ENCODE data around the gene ITFG1.
"Not testable (repeated sequence)": the region's sequence is repeated elsewhere in the genome, so short reads cannot be mapped to it uniquely, and the experiment has no call there.

Gene ITFG1

GRCh38 chr16:47424846-47425245 is 36.0 kb downstream of the ITFG1 start:
- FAIRE-seq (no peak), DNase-seq (ENCODE audit: low spot score) (no peak)

- FAIRE-seq (no peak), DNase-seq (ENCODE audit: low spot score) (no peak)
These were observed 44.0 kb downstream of the ITFG1 start for GRCh38 chr16:47416869-47417268.

- FAIRE-seq: no peak
- DNase-seq (ENCODE audit: low spot score): no peak
These were observed 47.8 kb downstream of the ITFG1 start for GRCh38 chr16:47413041-47413440.

GRCh38 chr16:47408491-47408890 is 52.4 kb downstream of the ITFG1 start:
- DNase-seq (ENCODE audit: low spot score) (no peak), FAIRE-seq (no peak)

- FAIRE-seq: no peak
These were observed 64.9 kb downstream of the ITFG1 start for GRCh38 chr16:47395733-47396498.

GRCh38 chr16:47392081-47392480 is 68.8 kb downstream of the ITFG1 start:
- FAIRE-seq: peak; percentile 44

More at GRCh38 chr16:47395733-47396498, 64.9 kb downstream of the ITFG1 start:
- DNase-seq (ENCODE audit: low spot score): no peak

GRCh38 chr16:47388705-47389104 is 72.2 kb downstream of the ITFG1 start:
- FAIRE-seq: no peak
- no peak for DNase-seq (ENCODE audit: low spot score)

More at GRCh38 chr16:47392081-47392480, 68.8 kb downstream of the ITFG1 start:
- DNase-seq (ENCODE audit: low spot score): peak; percentile 54

- no peak for FAIRE-seq
- no peak for DNase-seq (ENCODE audit: low spot score)
These were observed 73.7 kb downstream of the ITFG1 start for GRCh38 chr16:47387026-47387734.

- DNase-seq (ENCODE audit: low spot score): no peak
- FAIRE-seq: no peak
These were observed 74.6 kb downstream of the ITFG1 start for GRCh38 chr16:47386201-47386718.

GRCh38 chr16:47382362-47382761 is 78.5 kb downstream of the ITFG1 start:
- no peak for FAIRE-seq
- no peak for DNase-seq (ENCODE audit: low spot score)

- DNase-seq (ENCODE audit: low spot score) (no peak), FAIRE-seq (no peak)
These were observed 83.7 kb downstream of the ITFG1 start for GRCh38 chr16:47377154-47377553.

- FAIRE-seq (no peak), DNase-seq (ENCODE audit: low spot score) (no peak)
These were observed 85.4 kb downstream of the ITFG1 start for GRCh38 chr16:47375423-47375822.

GRCh38 chr16:47374629-47375028 is 86.2 kb downstream of the ITFG1 start:
- no peak for FAIRE-seq
- DNase-seq (ENCODE audit: low spot score): no peak

GRCh38 chr16:47371271-47372014 is 89.4 kb downstream of the ITFG1 start:
- FAIRE-seq: no peak
- peak; percentile 48 for DNase-seq (ENCODE audit: low spot score)

- FAIRE-seq (no peak), DNase-seq (ENCODE audit: low spot score) (no peak)
These were observed 90.3 kb downstream of the ITFG1 start for GRCh38 chr16:47370536-47370935.

GRCh38 chr16:47366228-47366627 is 94.6 kb downstream of the ITFG1 start:
- DNase-seq (ENCODE audit: low spot score) (no peak), FAIRE-seq (no peak)

- no peak for DNase-seq (ENCODE audit: low spot score)
- FAIRE-seq: no peak
These were observed 97.1 kb downstream of the ITFG1 start for GRCh38 chr16:47363761-47364160.

- FAIRE-seq: no peak
- DNase-seq (ENCODE audit: low spot score): no peak
These were observed 101.4 kb downstream of the ITFG1 start for GRCh38 chr16:47359478-47359877.

- DNase-seq (ENCODE audit: low spot score) (peak; percentile 52), FAIRE-seq (peak; percentile 80)
These were observed 102.0 kb downstream of the ITFG1 start for GRCh38 chr16:47358816-47359215.

- not testable (repeated sequence) for DNase-seq (ENCODE audit: low spot score); FAIRE-seq
These were observed 111.8 kb downstream of the ITFG1 start for GRCh38 chr16:47349029-47349428.

- DNase-seq (ENCODE audit: low spot score); FAIRE-seq: not testable (repeated sequence)
These were observed 113.7 kb downstream of the ITFG1 start for GRCh38 chr16:47347021-47347696.

Data from RCC 7860 (cell line).